ENCODE results near the gene ATP8A2.

GRCh38 chr13:25798998-25799397 is 427.2 kb downstream of the ATP8A2 start:
- TF ChIP-seq EZH2 (IDR thresholded peaks at IDR 0.05; ENCODE audit: low read depth) (no peak), CTCF (conservative IDR thresholded peaks at IDR 0.05) (no peak)
